OCI-LY3 (cell line): ENCODE data around the gene LSR.

Experiments
- H2AFZ ChIP-seq: fragments of 200-600, 300-600 bp; shearing (Covaris generic); 2 replicates; pipeline ENCODE4 v1.6.0; 2014; ENCODE audit warnings: antibody characterized with exemption, low read depth, low read length
- H3K27ac ChIP-seq: fragments of 200-600, 300-600 bp; sonication (generic); 2 replicates; pipeline ENCODE4 v1.5.1; 2014; ENCODE audit warnings: mild to moderate bottlenecking, low read length, moderate library complexity, mixed read lengths
- H3K27me3 ChIP-seq: fragments of 200-600, 300-600 bp; sonication (generic); 2 replicates; pipeline ENCODE4 v1.6.1; 2014; ENCODE audit warnings: low read depth, low read length, mixed read lengths
- H3K36me3 ChIP-seq: fragments of 200-600, 300-600 bp; sonication (generic); replicated peaks from 2 replicates; pipeline ENCODE3; 2014; ENCODE audit warnings: low read depth, low read length, mixed read lengths
- H3K4me1 ChIP-seq: fragments of 300-600, 200-600 bp; sonication (generic); 2 replicates; pipeline ENCODE4 v1.6.1; 2014; ENCODE audit warnings: low read length, mixed read lengths
- H3K4me2 ChIP-seq: fragments of 200-600, 300-600 bp; sonication (generic); 2 replicates; pipeline ENCODE4 v1.6.1; 2014; ENCODE audit warnings: low read length, mixed read lengths
- H3K4me3 ChIP-seq: fragments of 300-600, 200-600 bp; sonication (generic); 2 replicates; pipeline ENCODE4 v1.5.1; 2014; ENCODE audit warnings: antibody characterized with exemption, mild to moderate bottlenecking, low read length, moderate library complexity
- H3K79me2 ChIP-seq: fragments of 300-600, 200-600 bp; shearing (Covaris generic); 2 replicates; pipeline ENCODE4 v1.6.1; 2014; ENCODE audit warnings: mild to moderate bottlenecking, low read length, mixed read lengths
- H3K9ac ChIP-seq: fragments of 300-600, 200-600 bp; shearing (Covaris generic); 2 replicates; pipeline ENCODE4 v1.6.0; 2014; ENCODE audit warnings: mild to moderate bottlenecking, low read length, moderate library complexity
- H3K9me3 ChIP-seq: fragments of 200-600, 300-600 bp; shearing (Covaris generic); 2 replicates; pipeline ENCODE4 v1.6.1; 2014; ENCODE audit warnings: low read length, mixed read lengths; ENCODE audit not compliant: insufficient read depth
- H4K20me1 ChIP-seq: fragments of 200-600, 300-600 bp; sonication (generic); 2 replicates; pipeline ENCODE4 v1.6.1; 2016; ENCODE audit warnings: low read length, mixed read lengths; ENCODE audit not compliant: insufficient read depth
- EZH2phosphoT487 ChIP-seq: fragments of 200-600 bp; shearing (Covaris generic); IDR thresholded peaks from 2 replicates; pipeline ENCODE4 v1.6.1; 2018; ENCODE audit warnings: antibody characterized with exemption, mixed run types, low read depth
- TF ChIP-seq, protein P1 (sequence below): fragments of 200-600, 300-600 bp; sonication (generic); IDR thresholded peaks from 2 replicates; pipeline ENCODE4 v1.5.1; 2014; ENCODE audit warnings: antibody characterized with exemption, low read length, low read depth

The LSR gene

GRCh38 chr19:35246466-35247092 is 2.2 kb upstream of the LSR start:
- H3K27me3 ChIP-seq: peaks cover 45% of the 10 kb centered on the region
- H3K4me2 ChIP-seq: no peak overlapping the region
- peaks cover 10% of the 10 kb centered on the region for H3K4me1 ChIP-seq
- H3K9me3 ChIP-seq: peaks cover 8% of the 10 kb centered on the region
- no peak overlapping the region for H3K9ac ChIP-seq
- H3K36me3 ChIP-seq: no peaks in the 10 kb centered on the region
- no peaks in the 10 kb centered on the region for H3K79me2 ChIP-seq
- TF ChIP-seq, protein P1, sequence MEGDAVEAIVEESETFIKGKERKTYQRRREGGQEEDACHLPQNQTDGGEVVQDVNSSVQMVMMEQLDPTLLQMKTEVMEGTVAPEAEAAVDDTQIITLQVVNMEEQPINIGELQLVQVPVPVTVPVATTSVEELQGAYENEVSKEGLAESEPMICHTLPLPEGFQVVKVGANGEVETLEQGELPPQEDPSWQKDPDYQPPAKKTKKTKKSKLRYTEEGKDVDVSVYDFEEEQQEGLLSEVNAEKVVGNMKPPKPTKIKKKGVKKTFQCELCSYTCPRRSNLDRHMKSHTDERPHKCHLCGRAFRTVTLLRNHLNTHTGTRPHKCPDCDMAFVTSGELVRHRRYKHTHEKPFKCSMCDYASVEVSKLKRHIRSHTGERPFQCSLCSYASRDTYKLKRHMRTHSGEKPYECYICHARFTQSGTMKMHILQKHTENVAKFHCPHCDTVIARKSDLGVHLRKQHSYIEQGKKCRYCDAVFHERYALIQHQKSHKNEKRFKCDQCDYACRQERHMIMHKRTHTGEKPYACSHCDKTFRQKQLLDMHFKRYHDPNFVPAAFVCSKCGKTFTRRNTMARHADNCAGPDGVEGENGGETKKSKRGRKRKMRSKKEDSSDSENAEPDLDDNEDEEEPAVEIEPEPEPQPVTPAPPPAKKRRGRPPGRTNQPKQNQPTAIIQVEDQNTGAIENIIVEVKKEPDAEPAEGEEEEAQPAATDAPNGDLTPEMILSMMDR: no peak
- no peak for TF ChIP-seq EZH2phosphoT487
- no peak overlapping the region for H2AFZ ChIP-seq
- H3K27ac ChIP-seq: no peak overlapping the region
- no peak overlapping the region for H3K4me3 ChIP-seq
- H4K20me1 ChIP-seq: no peaks in the 10 kb centered on the region

DNA sequence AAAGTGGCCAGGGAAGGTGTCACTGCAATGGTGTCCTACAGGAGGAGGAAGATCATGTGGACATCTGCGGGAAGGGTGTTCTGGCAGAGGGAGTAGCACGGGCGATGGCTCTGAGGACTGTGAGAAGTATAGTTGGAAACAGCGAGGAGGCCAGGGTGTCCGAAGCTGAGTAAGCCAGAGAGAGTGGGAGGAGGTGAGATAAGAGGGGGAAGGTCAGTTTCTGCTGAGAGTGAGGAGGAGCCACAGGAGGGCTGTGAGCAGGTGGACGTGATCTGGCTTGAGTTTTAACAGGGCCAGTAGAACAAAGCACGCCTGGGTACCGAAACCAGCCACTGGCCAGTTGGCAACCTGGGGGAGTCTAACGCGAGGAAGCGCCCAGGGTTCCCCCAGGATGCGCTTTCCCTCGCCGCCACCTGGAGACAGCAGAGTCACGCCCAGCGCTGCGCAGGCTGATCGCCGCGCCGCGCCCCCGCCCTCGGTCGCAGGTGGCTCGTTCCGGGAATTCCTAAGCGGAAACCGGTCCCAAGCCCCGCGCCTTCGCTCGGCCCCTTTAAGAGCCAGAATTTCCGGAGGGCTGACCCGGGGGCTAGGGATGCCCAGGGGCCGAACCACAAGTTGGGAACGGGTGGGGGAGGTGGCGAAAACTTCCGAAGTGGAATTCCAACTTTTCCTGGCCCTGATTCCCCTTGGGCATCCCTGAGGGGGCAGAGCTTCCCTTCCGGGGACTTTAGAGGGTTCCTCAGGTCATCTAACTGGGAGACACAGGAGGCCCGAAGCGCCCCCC is 1.1 kb upstream of the LSR start:
- no peaks in the 10 kb centered on the region for H4K20me1 ChIP-seq
- no peaks in the 10 kb centered on the region for H3K79me2 ChIP-seq
- H3K36me3 ChIP-seq: no peaks in the 10 kb centered on the region
- H3K4me1 ChIP-seq: peaks cover 10% of the 10 kb centered on the region
- H3K4me3 ChIP-seq: peak overlapping the region; percentile 82
- H3K27ac ChIP-seq: no peak overlapping the region
- TF ChIP-seq, protein P1: peak; percentile 60
- TF ChIP-seq EZH2phosphoT487: no peak
- peak overlapping the region; percentile 46 for H3K9ac ChIP-seq
- peak overlapping the region; percentile 27 for H2AFZ ChIP-seq
- peaks cover 3% of the 10 kb centered on the region; the same call in 1 of the 2 replicates for H3K9me3 ChIP-seq
- H3K4me2 ChIP-seq: peak overlapping the region; percentile 98
- peaks cover 40% of the 10 kb centered on the region for H3K27me3 ChIP-seq

DNA sequence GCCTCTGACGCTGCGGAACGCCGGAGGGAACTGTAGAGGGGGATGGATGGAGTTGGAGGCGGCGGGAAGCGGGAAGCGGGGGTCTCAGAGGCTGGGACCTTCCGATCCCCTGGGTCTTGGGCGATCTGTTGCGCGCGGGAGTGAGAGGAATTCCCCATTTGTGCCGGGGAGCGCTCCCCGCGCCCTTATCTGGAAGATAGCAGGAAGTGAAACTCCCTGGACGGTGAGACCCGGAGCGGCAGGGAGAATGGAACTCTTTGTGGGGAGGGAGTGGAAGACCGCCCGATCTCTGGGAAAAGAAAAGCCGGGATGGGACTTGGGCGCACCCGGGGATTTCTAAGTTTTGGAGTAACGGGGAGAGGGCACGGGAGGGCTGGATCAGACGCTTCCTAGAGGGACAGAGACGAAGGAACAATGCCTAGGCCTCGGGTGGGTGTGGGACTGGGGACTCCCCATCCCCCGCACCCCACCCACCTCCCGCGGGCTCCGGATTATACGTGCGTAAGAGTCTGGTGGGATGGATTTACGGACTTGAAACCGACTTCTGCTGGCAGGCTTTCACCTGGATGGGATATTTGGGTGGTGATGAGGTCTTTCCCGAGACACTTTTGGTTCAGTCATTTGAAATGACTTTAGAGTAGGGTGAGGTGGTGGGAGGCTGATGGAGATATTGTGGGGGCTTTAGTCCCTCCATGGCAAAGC is 495 bp downstream of the LSR start:
- Histone ChIP-seq H4K20me1 (no peaks in the 10 kb centered on the region), H2AFZ (no peak overlapping the region), H3K9ac (no peak overlapping the region), H3K79me2 (no peaks in the 10 kb centered on the region), H3K4me1 (peaks cover 10% of the 10 kb centered on the region), H3K4me2 (no peak overlapping the region), H3K36me3 (no peaks in the 10 kb centered on the region), H3K9me3 (peaks cover 3% of the 10 kb centered on the region; the same call in 1 of the 2 replicates), H3K4me3 (no peak overlapping the region), H3K27ac (no peak overlapping the region), H3K27me3 (peaks cover 26% of the 10 kb centered on the region)
- TF ChIP-seq, protein P1: no peak
- no peak for TF ChIP-seq EZH2phosphoT487
